NCI-H2081 treated with DMSO at 0.1 percent for 48 hours (cell line): ENCODE data around the gene NAP1L4.
"Not testable (repeated sequence)": the region's sequence is repeated elsewhere in the genome, so short reads cannot be mapped to it uniquely, and the experiment has no call there.

Experiments
- DNase-seq: peaks from one replicate; lab custom pipeline; 2025; lab: John Stamatoyannopoulos, UW

Gene NAP1L4

DNA sequence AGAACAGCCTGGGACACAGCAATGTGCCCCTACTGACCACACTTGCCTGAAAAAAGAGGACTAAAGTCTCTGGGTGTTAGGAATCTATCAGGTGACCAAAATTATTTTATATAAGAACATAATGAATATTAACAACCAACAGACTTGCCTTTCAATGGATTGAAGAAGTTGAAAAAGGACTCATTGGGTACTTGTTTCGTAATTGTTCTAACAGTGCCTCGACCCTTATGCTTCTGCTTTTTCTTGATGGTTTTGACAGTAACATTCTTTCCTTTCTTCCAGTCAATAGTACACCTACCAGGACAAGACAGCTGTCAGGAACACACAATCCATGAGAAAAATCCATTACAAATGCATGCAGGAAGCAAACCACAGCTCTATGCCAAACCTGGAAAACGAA, 33.9 kb downstream of the NAP1L4 start:
- DNase-seq = no peak

DNA sequence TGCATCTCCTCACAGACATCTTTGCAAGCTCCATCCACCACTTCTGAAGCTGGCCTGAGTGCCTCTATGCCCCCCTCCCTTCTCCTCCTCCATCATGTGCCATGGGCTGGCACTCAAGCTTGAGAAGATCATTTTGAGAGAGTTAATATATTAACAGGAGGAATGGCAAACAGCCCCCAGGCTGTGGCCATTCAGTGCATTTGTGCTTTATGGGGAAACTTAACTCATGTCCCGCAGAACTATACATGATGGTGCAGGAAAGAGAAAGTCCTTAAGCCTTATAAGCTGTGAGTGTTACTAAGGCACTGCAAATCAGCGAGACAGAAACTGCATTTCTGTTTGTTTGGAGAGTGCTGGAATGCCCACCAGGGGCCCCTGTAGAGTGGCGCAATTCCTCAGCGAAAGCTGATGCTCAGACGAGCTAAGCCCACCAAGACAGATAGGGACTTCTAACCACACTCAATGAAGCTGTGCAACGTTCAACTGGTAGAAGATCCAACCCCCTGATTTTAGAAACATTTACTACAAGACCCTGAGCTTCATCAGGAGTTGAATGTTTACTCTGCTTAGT, 36.1 kb downstream of the NAP1L4 start:
- no peak for DNase-seq

DNA sequence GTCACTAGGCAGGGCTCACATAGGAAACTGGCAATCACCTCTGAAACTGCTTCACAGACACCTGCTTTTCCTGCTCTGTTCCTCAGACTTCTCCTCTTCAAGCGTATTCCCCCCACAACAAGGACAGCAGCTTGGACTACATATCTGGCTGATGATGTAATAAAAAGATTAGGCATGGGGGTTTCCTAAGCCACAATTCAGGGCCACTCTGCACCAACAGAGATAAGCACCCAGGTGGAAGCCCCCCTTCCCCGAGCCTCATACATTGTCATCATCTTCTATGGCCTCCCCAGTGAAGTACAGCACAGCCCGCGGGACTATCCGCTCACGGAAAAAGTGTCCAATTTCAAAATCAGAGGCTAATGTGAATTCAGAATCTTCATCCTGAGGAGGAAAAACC, 37.9 kb downstream of the NAP1L4 start:
- DNase-seq = no peak

DNA sequence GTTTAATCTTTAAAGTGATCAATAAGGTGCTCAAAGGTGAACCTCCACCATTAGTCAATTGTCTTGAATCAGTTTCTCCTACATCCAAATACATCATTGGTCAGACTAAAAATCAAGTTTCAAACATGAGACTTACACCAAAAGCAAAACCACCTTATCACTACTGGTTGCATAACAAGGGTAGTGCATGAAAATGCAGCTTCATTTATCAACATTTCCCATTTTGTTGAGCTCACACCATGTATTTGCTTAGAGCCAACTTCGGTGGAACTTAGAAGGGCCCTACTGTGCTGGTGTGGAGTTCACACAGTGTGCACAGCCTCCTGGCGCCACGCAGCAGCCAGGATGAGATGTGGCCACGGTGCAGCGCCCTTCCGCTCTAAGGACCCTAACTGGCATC, 39.8 kb downstream of the NAP1L4 start:
- no peak for DNase-seq

DNA sequence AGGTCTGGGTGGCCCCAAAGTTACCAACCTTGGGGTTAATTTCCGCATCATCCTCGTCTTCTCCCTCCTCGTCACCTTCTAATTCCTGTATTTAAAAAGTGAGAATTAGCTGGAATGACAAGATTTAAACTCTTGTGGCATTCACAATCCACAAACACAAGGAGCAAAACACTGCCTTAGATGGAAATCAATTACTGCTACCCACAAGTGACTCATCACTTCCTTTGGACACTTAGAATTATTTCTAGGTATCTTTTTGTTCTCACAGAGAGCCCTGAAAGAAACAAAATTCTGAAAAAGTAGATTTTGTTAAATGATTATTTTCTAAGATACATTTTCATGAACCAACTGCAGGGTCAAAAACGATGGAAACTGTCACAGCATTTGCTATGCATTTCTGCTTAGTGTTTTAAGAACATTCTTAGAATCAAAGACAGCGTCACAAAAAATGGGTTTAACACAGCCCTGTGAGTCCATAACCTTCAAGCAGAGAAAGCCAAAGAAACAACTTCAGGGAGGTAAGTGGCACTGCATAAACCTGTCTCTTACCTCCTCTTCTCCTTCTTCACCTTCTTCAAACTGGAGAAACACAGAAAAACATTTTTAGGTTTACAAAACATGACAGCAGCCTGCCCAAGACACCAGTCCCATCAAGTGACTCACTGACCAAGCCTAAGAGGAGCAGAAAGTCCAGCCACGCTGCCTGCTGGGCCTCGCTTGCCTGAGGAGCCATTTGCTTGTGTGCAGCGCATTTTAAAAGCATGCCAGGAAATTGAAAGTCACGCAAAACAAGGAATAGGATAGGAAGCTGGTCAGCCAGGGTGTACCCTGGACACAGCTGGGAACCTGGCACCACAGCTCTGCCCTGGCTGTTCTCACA, 40.7 kb downstream of the NAP1L4 start:
- DNase-seq = no peak

DNA sequence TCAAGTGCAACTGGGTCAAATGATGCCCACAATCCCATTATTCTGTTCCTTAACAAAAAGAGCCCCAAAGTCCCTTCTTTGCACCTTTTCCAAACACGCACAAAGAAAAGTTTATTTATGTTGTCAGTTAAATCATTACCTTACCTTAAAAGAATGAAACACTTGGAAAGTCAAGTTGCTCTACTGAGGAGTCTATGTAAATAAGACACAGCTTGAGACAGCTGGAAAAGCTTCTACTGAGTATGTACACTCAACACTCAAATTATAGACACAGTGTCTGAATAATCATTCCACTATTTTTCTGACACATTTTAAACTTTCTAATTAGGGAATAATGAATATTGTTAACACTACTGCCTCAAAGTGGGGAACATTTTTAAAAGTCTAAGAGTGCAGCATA, 41.3 kb downstream of the NAP1L4 start:
- no peak for DNase-seq

DNA sequence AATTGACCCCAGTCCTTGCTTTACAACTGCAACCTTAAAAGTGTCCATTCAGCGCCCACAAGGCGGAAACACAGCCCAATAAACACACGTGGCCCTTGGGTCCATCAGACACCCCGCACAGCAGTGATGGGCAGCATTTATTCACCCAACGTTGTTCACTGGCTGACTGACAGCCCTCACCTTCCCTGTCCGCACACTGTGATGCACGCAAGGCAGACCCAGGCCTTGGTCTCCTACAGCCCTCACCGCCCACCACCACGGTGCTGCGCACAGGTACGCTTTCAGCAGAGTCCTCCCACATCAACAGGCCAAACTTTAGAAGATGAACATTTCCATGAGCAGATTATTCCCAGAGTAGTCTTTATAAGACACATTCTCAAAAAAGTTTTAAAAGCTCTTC, 42.2 kb downstream of the NAP1L4 start:
- no peak for DNase-seq

DNA sequence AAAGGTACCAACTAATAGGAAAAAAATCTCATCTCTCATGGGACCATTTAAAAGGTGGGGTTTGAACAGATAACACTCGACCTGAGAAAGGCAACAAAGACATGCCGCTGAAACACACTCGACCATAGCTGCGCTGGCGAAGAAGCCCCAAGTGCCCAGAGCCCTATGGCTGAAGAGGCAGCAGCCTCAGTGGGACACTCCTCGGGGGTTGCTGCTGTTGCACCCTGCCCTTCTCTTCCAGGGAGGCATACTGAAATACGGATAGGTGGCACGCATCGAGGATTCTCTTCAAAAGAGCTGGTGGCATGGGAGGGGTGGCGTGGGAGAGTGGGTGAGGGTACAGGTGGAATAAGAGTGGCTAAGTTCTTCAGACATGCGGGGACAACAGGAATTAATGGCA, 44.4 kb downstream of the NAP1L4 start:
- DNase-seq = no peak

DNA sequence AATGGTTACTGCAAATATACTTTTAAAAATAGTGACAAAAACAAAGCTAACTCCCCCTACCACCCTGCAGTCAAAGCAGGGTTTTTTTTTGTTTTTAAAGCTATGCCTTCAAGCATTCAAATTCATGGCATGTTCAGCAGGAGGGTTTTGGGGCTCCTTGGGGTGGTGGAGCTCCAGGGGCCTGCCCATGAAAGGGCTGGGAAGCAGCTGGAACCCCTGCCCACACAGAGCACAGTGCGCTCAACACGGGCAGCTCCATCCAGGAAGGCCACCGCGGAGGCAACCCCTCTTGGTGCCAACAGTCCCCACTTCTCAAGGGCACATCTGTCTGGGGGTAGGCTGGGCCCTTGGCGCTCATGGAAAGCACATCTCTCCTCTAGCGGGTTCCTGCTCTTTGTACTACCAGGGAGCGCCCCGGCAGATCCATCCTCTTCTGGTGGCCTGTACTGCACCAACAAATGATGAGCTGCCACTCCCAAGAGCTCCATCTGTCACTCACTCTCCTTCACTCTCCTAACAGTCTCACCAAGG, 46.3 kb downstream of the NAP1L4 start:
- DNase-seq = no peak

DNA sequence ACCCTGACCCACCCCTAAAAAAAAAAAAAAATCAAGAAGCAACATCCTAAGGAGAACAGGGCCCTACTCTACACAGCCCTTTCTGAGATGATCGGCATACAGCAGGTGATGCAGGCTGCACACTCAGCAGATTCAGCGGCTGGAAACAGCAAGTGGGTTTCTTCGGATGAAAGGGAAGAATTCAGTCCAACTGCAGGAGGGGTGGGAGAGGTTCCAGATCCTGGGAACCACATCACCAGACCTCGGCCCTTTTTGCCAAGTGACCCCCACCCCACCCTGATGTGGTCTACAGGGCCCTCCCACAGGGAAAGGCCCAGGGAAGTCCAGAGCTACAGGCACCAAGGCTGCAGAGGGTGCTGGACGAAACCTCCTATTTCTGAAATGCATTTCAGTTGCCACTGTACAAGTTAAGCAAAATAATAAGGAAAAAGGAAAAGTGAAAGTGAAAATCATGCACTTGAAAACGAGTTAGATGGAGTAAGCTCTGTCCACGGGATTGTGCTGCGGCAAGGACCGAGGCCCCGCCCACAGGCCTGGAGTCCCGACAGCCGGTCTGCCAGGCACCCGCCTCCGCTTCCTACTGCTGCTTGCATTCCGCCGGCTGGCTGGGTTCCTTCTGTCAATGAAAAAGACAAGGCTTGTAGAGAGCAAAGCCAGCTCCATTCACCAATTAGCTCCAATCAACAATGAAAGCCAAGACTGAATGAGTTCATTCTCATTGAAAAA, 46.9 kb downstream of the NAP1L4 start:
- DNase-seq = no peak

DNA sequence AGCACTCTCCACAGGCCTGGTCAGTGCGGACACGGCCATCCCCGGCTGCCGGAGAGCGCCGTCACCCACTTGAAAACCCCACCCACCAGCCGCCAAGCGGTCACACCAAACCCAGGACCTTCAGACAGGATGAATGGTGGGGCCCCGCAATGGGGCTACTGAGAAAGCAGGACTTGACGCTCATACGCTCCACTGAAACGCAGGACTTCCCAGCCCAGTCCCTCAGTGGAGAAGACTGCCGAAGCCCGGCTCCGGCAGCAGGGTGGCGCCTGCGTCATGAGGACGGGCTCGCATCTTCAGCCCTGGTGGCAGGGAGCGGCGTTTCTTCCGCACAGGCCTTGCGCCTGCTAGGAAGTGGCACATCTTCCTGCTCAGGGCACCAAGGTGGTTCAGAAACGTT, 47.6 kb downstream of the NAP1L4 start:
- DNase-seq = no peak

DNA sequence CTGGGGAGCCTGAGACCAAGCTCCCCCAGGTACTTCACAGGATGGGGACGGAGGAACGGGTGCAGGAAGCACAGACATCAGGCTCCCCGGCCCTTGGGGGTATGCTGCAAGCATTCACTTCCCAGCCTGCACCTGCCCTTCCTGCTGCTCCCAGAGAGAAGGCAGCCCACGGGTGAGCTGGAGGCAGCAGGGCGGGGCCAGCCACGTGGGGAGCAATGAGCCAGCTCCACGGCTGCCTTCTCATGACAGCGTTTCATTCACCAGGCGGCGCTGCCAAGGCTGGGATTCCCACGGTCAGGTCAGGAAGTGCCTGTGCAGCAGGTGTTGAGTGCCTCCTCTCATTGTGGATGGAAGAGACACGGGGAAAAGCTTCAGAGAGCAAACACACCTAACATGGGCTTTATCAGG, 48.4 kb downstream of the NAP1L4 start:
- no peak for DNase-seq

DNA sequence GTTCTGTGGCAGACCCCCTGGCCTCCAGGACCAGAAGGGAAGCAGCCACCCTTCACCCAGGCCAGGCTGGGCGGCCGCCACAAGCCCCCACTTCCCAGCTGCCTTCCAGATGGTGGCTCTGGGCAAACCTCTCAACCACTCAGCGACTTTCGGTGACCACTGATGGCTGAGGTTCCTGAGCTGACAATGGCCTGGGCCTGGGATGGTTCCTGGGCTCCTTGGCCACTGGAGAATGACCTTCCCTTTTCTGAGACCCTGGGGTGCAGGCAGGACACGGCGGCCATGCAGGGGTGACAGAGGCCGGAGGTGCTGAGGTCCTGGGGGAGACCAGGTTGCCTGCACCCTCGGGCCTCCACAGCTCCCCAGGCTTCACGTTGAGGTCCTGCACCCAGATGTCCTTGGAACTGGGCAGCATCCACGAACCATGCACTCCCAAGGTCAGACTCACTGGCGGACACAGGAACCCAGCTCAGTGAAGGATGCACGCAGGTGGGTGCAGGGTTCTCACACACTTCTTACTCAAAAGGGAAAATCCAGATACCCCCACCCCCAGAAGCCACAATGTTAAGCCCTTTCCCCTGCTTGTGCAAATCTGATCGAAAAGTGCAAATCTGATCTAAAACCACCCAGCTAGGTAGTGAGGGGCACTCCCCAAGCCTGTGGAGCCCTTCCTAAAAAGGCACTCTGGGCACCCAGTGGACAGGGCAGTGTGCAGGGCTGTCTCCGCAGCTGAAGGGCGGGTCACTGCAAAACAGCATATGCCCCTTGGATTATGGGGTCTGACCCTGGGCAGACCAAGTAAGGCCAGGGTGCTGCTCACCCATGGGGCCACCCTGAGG, 49.0 kb downstream of the NAP1L4 start:
- DNase-seq = no peak

DNA sequence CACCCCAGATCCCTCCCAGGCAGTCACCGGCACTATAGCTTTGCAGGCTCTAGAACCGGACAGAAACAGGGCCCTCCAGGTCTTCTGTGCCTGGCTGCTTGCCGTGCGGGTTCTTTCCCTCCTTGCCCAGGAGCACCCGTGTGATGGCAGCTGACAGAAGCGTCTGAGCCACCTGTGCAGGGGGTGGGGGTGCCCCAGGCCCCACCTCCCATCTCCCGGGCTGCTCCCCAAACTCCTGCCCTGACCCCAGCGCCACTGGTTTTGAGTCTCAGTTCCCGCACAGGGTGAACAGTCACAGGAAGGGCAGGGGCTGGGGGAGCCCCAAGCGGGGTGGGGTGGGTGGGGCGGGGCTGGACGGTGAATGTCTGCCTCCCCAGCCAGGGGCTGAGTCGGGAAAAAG, 49.7 kb downstream of the NAP1L4 start:
- no peak for DNase-seq

DNA sequence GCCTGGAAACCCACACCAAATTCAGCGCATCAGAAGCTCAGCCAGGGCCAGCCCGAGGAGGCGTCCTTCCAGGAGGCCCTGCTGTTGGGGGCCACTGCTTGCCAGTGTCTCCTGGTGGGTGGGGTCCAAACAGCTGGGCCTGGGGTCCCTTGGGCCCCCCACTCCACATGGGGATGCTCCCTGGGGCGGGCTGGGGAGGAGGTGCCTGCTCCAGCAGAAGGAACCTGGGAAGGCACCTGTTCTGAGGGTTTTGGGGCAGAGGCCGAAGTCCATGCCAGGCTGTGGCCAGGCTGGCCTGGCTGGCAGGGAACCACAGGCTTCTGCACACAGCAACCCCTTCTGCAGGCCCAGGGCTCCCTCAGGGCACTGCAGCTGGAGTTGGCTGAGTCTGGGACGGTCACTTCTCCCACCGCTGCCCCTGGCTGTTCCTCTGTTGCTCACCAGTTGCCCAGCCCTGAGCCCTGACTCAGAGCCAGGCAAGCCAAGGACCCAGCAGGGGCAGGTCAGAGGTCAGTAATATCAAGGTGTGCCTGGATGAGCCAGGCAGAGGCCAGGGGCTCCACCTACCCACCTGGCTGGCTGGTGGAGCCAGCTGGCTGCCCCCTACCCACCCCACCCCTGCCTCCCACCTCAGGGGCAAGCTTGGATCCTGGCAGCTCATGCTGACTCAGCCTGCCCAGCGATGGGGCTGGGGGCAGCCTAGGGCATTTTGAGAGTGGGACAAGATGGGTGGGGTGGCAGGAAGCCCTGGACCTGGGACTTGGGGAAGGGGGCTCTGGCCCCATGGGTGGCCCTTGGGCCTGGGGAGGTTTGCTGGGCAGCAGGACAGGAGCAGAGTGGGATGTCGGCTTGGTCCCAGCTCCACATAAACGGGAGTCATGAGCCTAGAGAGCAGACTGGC, 51.0 kb downstream of the NAP1L4 start:
- no peak for DNase-seq

DNA sequence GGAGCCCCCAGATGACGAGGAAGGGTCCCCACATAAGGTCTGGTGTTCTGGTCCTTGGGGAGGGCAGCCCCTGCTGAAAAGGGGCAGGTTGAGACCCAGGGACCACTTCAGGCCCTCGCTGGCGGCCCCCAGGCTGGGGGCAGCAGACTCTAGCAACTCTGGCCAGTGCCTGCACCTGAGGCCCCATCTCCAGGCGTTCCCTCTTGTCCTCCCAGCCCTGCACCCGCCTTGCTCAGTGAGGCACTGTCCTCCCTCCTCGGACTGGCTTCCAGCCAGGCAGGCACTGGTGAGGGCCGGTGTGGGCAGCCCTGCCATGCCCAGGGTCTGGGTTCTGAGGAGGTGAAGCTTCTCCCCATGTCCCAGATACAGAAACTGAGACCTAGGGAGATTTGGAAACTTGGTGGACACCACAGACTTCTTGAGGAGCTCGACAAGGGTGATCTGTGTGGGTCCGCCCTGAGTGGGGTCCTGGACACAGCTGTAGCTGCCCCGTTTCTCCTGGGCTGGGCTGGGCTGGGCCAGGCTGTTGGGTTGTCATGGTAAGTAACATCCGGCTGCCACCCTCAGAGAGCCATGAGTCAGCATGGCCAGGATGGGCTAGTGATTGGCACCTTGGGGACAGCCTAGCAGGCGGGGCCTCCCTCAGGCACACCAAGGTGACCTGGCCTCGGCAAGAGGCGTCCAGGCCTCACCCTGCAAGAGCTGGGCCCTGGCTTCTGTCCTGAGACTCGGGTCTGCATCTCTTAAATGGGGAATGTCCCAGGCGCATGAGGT, 51.8 kb downstream of the NAP1L4 start:
- no peak for DNase-seq

DNA sequence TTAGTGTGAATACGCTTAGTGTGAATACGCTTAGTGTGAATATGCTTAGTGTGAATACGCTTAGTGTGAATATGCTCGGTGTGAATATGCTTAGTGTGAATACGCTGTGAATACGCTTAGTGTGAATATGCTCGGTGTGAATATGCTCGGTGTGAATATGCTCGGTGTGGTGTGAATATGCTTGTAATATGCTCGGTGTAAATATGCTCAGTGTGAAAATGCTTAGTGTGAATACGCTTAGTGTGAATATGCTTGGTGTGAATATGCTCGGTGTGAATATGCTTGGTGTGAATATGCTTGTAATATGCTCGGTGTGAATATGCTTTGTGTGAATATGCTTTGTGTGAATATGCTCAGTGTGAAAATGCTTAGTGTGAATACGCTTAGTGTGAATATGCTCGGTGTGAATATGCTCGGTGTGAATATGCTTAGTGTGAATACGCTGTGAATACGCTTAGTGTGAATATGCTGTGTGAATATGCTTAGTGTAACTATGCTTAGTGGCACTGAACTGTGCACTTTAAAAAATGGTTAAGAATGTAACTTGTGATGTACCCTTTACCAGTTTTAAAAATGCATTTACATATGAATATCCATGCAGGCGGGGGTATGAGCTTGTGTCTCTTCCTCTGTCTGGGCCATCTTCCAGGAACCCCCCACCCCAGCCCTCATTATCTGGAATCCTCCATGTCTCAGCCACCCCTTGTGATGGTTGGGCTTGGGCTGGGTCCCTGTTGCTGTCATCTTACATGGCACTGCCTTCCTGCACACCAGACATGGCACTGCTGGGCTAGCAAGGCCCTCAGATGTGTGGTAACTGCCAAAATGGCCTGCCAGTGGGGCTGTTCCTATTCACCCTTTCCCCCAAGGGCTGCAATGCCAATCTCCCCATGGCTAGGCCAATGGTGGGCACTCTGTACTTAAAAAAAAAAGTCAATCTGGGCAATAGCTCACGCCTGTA, 53.4 kb downstream of the NAP1L4 start:
- not testable (repeated sequence) for DNase-seq

DNA sequence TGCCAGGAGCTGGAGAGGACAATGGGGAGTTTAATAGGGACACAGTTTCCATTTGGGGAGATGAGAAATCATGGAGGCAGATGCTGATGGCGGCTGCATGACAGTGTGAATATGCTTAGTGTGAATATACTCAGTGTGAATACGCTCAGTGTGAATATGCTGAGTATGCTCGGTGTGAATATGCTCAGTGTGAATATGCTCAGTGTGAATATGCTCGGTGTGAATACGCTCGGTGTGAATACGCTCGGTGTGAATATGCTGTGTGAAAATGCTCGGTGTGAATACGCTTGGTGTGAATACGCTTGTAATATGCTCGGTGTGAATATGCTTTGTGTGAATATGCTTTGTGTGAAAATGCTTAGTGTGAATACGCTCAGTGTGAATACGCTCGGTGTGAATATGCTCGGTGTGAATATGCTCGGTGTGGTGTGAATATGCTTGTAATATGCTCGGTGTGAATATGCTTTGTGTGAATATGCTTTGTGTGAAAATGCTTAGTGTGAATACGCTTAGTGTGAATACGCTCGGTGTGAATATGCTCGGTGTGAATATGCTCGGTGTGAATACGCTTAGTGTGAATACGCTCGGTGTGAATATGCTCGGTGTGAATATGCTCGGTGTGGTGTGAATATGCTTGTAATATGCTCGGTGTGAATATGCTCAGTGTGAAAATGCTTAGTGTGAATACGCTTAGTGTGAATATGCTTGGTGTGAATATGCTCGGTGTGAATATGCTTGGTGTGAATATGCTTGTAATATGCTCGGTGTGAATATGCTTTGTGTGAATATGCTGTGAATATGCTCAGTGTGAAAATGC, 54.3 kb downstream of the NAP1L4 start:
- not testable (repeated sequence) for DNase-seq
